ENCODE results near the gene LRRC74B. TPM values are rescaled to one million over a fixed set of nuclear protein-coding genes. Genes with fewer than 3 reads are reported as not detected.
A peak's percentile ranks its signal among the peaks of the same experiment; 100 is the strongest.
"Not testable (repeated sequence)": the region's sequence is repeated elsewhere in the genome, so short reads cannot be mapped to it uniquely, and the experiment has no call there.

The LRRC74B gene
- total RNA-seq, 2 donors from 2014 or later = not detected

DNA sequence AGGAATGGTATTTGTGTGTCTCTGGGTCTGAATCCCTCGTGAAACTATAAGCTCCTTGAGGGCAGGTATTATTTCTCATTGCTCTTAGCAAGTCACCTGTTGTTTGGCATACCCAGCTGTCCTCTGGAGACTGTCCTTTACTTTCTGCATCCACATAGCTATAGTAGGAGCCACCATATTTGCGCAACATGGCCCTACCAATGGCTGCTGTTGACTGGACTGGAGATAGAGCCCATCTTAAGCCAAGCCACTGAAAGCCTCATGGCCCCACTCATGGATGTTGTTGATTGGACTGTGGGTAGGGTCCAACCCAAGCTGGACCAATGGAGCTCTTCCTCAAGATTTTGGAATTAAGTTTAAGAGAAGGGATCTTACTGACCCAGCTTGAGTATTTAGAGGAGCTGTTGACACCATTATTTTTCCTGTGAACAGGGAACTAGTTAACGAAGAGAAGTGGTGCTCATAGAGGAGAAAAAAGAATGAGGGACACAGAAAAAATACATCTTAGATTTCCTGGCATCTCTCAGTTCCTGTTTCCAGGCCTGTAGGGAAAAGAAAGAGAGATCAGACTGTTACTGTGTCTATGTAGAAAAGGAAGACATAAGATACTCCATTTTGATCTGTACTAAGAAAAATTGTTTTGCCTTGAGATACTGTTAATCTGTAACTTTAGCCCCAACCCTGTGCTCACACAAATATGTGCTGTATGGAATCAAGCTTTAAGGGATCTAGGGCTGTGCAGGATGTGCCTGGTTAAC is 47.2 kb downstream of the LRRC74B start:
- intact Hi-C loops (cut with DNase I) = loop anchor here (10.0 kb wide), 1 partner anchor 58 kb away; the partner anchor contains the start of gene SLC7A4
- WGBS, 2 donors = 93% methylated on average over 3 of the region's 3 CpGs

DNA sequence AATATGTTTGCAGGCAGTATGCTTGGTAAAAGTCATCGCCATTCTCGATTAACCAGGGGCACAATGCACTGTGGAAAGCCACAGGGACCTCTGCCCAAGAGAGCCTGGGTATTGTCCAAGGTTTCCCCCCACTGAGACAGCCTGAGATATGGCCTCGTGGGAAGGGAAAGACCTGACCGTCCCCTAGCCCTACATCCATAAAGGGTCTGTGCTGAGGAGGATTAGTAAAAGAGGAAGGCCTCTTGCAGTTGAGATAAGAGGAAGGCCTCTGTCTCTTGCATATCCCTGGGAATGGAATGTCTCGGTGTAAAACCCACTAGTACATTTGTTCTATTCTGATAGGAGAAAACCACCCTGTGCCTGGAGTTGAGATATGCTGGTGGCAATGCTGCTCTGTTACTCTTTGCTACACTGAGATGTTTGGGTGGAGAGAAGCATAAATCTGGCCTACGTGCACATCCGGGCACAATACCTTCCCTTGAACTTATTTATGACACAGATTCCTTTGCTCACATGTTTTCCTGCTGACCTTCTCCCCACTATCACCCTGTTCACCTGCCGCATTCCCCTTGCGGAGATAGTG is 47.9 kb downstream of the LRRC74B start:
- H3K4me1 ChIP-seq = peaks cover 11% of the 10 kb centered on the region

More for the DNA sequence above, 47.2 kb downstream of the LRRC74B start:
- Histone ChIP-seq H3K4me3 (no peak overlapping the region), H3K27ac (no peak overlapping the region), H3K9me3 (no peaks in the 10 kb centered on the region), H3K4me1 (peaks cover 11% of the 10 kb centered on the region), H3K36me3 (replicated peaks in 1 of 2; ENCODE audit: insufficient read depth in 1 of 2, low read depth in 2 of 2) (no peaks in the 10 kb centered on the region), H3K27me3 (no peaks in the 10 kb centered on the region)
- TF ChIP-seq, protein P1, sequence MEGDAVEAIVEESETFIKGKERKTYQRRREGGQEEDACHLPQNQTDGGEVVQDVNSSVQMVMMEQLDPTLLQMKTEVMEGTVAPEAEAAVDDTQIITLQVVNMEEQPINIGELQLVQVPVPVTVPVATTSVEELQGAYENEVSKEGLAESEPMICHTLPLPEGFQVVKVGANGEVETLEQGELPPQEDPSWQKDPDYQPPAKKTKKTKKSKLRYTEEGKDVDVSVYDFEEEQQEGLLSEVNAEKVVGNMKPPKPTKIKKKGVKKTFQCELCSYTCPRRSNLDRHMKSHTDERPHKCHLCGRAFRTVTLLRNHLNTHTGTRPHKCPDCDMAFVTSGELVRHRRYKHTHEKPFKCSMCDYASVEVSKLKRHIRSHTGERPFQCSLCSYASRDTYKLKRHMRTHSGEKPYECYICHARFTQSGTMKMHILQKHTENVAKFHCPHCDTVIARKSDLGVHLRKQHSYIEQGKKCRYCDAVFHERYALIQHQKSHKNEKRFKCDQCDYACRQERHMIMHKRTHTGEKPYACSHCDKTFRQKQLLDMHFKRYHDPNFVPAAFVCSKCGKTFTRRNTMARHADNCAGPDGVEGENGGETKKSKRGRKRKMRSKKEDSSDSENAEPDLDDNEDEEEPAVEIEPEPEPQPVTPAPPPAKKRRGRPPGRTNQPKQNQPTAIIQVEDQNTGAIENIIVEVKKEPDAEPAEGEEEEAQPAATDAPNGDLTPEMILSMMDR (IDR thresholded peaks at IDR 0.05) = no peak
- no peak for TF ChIP-seq POLR2A (IDR thresholded peaks at IDR 0.05)
- ATAC-seq (no peak), DNase-seq (no peak)

DNA sequence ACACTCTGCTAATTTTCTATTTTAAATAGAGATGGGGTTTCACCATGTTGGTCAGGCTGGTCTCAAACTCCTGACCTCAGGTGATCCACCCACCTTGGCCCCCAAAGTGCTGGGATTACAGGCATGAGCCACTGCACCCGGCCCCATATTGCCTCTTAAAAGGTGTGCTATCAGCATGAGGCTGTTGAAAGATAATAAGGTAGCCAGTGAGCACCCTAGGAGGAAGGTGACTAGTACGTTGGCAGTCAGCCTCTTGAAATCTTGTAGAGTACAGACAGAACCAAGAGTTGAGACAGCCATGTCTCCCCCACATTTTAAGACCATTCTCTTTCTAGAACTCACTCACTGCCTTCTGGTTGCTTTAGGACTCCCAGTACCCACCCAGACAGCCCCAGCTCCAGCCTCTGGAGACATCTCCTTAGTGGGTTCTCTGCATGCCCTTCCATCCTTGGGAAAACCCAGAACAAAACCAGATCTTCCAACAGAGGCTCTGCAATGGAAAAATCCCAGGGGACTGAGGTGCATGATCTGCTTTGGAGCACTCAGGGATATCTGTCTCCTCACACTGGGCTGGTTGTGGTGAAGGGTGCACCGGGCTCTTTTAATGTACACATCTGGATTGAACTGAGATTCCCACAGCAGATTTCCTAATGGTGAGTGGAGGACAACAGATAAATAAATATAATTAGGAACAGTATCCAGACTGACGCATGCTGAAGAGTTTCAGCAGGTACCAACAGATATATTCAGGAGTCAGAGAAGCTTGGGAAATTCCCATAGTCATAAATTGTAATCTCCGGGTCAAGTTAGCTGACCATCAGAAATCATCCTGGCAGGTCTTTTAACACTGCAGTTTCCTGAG is 49.4 kb downstream of the LRRC74B start:
- TF ChIP-seq, protein P1 (IDR thresholded peaks at IDR 0.05) = no peak
- no peak for TF ChIP-seq POLR2A (IDR thresholded peaks at IDR 0.05)
- ATAC-seq (no peak), DNase-seq (no peak)
- no peaks in the 10 kb centered on the region for H3K9me3 ChIP-seq
- WGBS, 2 donors = 85 to 87% methylated on average over 5 of the region's 5 CpGs
- peaks cover 11% of the 10 kb centered on the region for H3K4me1 ChIP-seq
- H3K27me3 ChIP-seq = no peaks in the 10 kb centered on the region
- H3K27ac ChIP-seq = no peak overlapping the region
- H3K36me3 ChIP-seq (replicated peaks in 1 of 2; ENCODE audit: insufficient read depth in 1 of 2, low read depth in 2 of 2) = no peaks in the 10 kb centered on the region
- intact Hi-C loops (cut with DNase I) = loop anchor here (10.0 kb wide), 1 partner anchor 60 kb away; the partner anchor contains the start of gene SLC7A4
- no peak overlapping the region for H3K4me3 ChIP-seq

More for the DNA sequence above, 47.9 kb downstream of the LRRC74B start:
- not testable (repeated sequence) for ATAC-seq; H3K4me3 ChIP-seq; H3K27ac ChIP-seq; H3K27me3 ChIP-seq; H3K36me3 ChIP-seq (replicated peaks in 1 of 2; ENCODE audit: insufficient read depth in 1 of 2, low read depth in 2 of 2); H3K9me3 ChIP-seq
- intact Hi-C loops (cut with DNase I) = loop anchor here (10.0 kb wide), 1 partner anchor 59 kb away; the partner anchor contains the start of gene SLC7A4
- 43 to 54% methylated on average over 9 of the region's 9 CpGs for WGBS, 2 donors
- peak in 1 of 4 donors; percentile 11 for DNase-seq

DNA sequence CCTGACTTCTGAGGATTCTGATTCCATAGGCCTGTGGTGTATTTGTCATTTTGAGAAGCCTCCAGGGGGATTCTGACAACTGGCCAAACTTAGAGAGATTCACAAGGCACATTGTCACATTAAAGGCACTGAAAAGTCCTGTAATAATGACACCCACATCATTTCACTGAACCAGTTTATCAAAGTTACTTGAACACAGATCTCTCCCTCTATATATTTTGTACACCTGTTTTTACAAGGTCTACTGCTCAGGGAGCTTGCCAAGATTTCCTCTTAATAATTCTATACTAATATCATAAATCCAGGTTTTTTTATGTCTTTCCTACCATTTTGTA is 50.0 kb downstream of the LRRC74B start:
- Histone ChIP-seq H3K27me3 (no peaks in the 10 kb centered on the region), H3K4me3 (no peak overlapping the region), H3K9me3 (no peaks in the 10 kb centered on the region), H3K36me3 (replicated peaks in 1 of 2; ENCODE audit: insufficient read depth in 1 of 2, low read depth in 2 of 2) (no peaks in the 10 kb centered on the region), H3K4me1 (peaks cover 11% of the 10 kb centered on the region), H3K27ac (no peak overlapping the region)
- intact Hi-C loops (cut with DNase I) = loop anchor here (10.0 kb wide), 1 partner anchor 61 kb away; the partner anchor contains the start of gene SLC7A4
- DNase-seq (no peak), ATAC-seq (no peak)
- TF ChIP-seq, protein P1 (IDR thresholded peaks at IDR 0.05) = no peak
- TF ChIP-seq POLR2A (IDR thresholded peaks at IDR 0.05) = no peak

DNA sequence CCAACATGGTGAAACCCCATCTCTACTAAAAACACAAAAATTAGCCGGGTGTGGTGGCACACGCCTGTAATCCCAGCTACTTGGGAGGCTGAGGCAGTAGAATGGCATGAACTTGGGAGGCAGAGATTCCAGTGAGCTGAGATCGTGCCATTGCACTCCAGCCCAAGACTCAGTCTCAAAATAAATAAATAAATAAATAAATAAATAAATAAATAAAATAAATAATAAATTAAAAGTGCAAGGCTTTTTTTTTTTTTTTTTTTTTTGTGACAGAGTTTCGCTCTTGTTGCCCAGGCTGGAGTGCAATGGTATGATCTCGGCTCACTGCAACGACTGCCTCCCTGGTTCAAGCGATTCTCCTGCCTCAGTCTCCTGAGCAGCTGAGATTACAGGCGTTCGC is 51.1 kb downstream of the LRRC74B start:
- H3K4me1 ChIP-seq = peaks cover 11% of the 10 kb centered on the region
- not testable (repeated sequence) for DNase-seq; ATAC-seq; H3K4me3 ChIP-seq; H3K36me3 ChIP-seq (replicated peaks in 1 of 2; ENCODE audit: insufficient read depth in 1 of 2, low read depth in 2 of 2); H3K9me3 ChIP-seq; H3K27ac ChIP-seq; H3K27me3 ChIP-seq
- intact Hi-C loops (cut with DNase I) = loop anchor here (10.0 kb wide), 1 partner anchor 62 kb away; the partner anchor contains the start of gene SLC7A4
- 90% methylated on average over 9 of the region's 9 CpGs for WGBS, 2 donors
